IMR-90 (cell line): ENCODE measurements around the gene TMEM131. TPM values are rescaled to one million over a fixed set of nuclear protein-coding genes. Genes with fewer than 3 reads are reported as not detected.
A peak's percentile ranks its signal among the peaks of the same experiment; 100 is the strongest.

Experiments
- ATAC-seq: fragments of 200-7000 bp; cut with Tn5 transposase; 2 replicates; pipeline ENCODE4 v1.9.1; 2020; ENCODE audit warnings: low read depth, mild to moderate bottlenecking, moderate library complexity
- BruUV-seq: library from RNA; stranded (reverse); fragments of 400-500 nt; replicated peaks from 2 replicates; lab custom pipeline; 2021; lab: Mats Ljungman, UMichigan
- CTCF ChIA-PET: fragments of 300-600 bp; formaldehyde crosslinking; extraction: SDS; loops from one replicate; lab custom pipeline; 2021; ENCODE audit warnings: antibody characterized with exemption; lab: Yijun Ruan, JAX
- POLR2A ChIA-PET: fragments of 300-600 bp; sonication (Branson Sonifier 250); formaldehyde crosslinking; loops from one replicate; lab custom pipeline; 2022; ENCODE audit warnings: antibody characterized with exemption; ENCODE audit not compliant: unreplicated experiment; lab: Charles Lee
- DNase-seq: peaks from one replicate; pipeline ENCODE4 v3.0.0; 2013
- H2AFZ ChIP-seq: replicated peaks from 2 replicates; pipeline ENCODE3; 2013; ENCODE audit warnings: low read length, mild to moderate bottlenecking; ENCODE audit not compliant: poor library complexity
- H2AK5ac ChIP-seq: 2 replicates; pipeline ENCODE4 v1.6.1; 2013; ENCODE audit warnings: low read depth, low read length, inconsistent platforms
- H2AK9ac ChIP-seq: replicated peaks from 2 replicates; pipeline ENCODE3; 2013; ENCODE audit warnings: mild to moderate bottlenecking, low read depth, low read length, moderate library complexity; ENCODE audit not compliant: poor library complexity
- H2BK120ac ChIP-seq: 2 replicates; pipeline ENCODE4 v1.6.1; 2013; ENCODE audit warnings: low read depth, low read length, inconsistent platforms
- H2BK15ac ChIP-seq: 3 replicates; pipeline ENCODE4 v1.6.1; 2013; ENCODE audit warnings: low read depth, low read length, inconsistent platforms
- H2BK20ac ChIP-seq: 2 replicates; pipeline ENCODE4 v1.6.1; 2013; ENCODE audit warnings: low read depth, mild to moderate bottlenecking, inconsistent platforms, low read length, moderate library complexity
- H2BK5ac ChIP-seq: 2 replicates; pipeline ENCODE4 v1.6.1; 2013; ENCODE audit warnings: mild to moderate bottlenecking, low read depth, low read length, inconsistent platforms; ENCODE audit not compliant: poor library complexity, severe bottlenecking
- H3K14ac ChIP-seq: replicated peaks from 2 replicates; pipeline ENCODE4 v1.6.1; 2013; ENCODE audit warnings: low read depth, low read length, inconsistent platforms
- H3K18ac ChIP-seq: 2 replicates; pipeline ENCODE4 v1.6.1; 2013; ENCODE audit warnings: low read depth, low read length, control low read depth
- H3K23ac ChIP-seq: 2 replicates; pipeline ENCODE4 v1.6.1; 2013; ENCODE audit warnings: low read depth, low read length, inconsistent platforms
- H3K27ac ChIP-seq: 2 replicates; pipeline ENCODE4 v1.5.1; 2013; ENCODE audit warnings: mild to moderate bottlenecking, control low read depth, low read length; ENCODE audit not compliant: insufficient read depth
- H3K27me3 ChIP-seq: 2 replicates; pipeline ENCODE4 v1.6.1; 2013; ENCODE audit warnings: low read length; ENCODE audit not compliant: control insufficient read depth, insufficient read depth
- H3K36me3 ChIP-seq: 2 replicates; pipeline ENCODE4 v1.6.1; 2013; ENCODE audit warnings: low read length, mixed read lengths; ENCODE audit not compliant: control insufficient read depth, insufficient read depth
- H3K4ac ChIP-seq: 2 replicates; pipeline ENCODE4 v1.6.1; 2013; ENCODE audit warnings: low read depth, low read length, inconsistent platforms
- H3K4me1 ChIP-seq: 2 replicates; pipeline ENCODE4 v1.6.1; 2013; ENCODE audit warnings: low read length, mixed read lengths; ENCODE audit not compliant: control insufficient read depth, insufficient read depth
- H3K4me2 ChIP-seq: 2 replicates; pipeline ENCODE4 v1.6.1; 2013; ENCODE audit warnings: low read depth, mild to moderate bottlenecking, control low read depth, low read length, moderate library complexity
- H3K4me3 ChIP-seq: 2 replicates; pipeline ENCODE4 v1.5.1; 2013; ENCODE audit warnings: low read depth, mild to moderate bottlenecking, control low read depth, low read length, moderate library complexity; ENCODE audit not compliant: insufficient read depth
- H3K56ac ChIP-seq: 2 replicates; pipeline ENCODE4 v1.6.1; 2013; ENCODE audit warnings: low read length, inconsistent platforms; ENCODE audit not compliant: insufficient read depth; ENCODE audit errors: extremely low read depth
- H3K79me1 ChIP-seq, 2 experiments: 2 replicates each; pipeline ENCODE4 v1.6.1; 2013; ENCODE audit warnings: low read length in 2 of 2, inconsistent platforms in 1 of 2, low read depth in 1 of 2
- H3K9ac ChIP-seq: 2 replicates; pipeline ENCODE4 v1.6.1; 2013; ENCODE audit warnings: low read depth, low read length, control low read depth
- H3K9me1 ChIP-seq: 2 replicates; pipeline ENCODE4 v1.6.1; 2013; ENCODE audit warnings: low read length, inconsistent platforms; ENCODE audit not compliant: insufficient read depth
- H3K9me3 ChIP-seq: 2 replicates; pipeline ENCODE4 v1.6.1; 2013; ENCODE audit warnings: low read length; ENCODE audit not compliant: control insufficient read depth, insufficient read depth
- H4K20me1 ChIP-seq: 2 replicates; pipeline ENCODE4 v1.6.1; 2013; ENCODE audit warnings: low read length, inconsistent platforms; ENCODE audit not compliant: insufficient read depth
- H4K5ac ChIP-seq: 2 replicates; pipeline ENCODE4 v1.6.1; 2013; ENCODE audit warnings: mild to moderate bottlenecking, low read depth, low read length, control low read depth
- H4K8ac ChIP-seq, 2 experiments: 2 replicates each; pipeline ENCODE4 v1.6.1; 2013; ENCODE audit warnings: low read depth in 2 of 2, low read length in 2 of 2, control low read depth in 1 of 2, inconsistent platforms in 1 of 2
- H4K91ac ChIP-seq: 2 replicates; pipeline ENCODE4 v1.6.1; 2013; ENCODE audit warnings: low read depth, low read length, inconsistent platforms; ENCODE audit not compliant: insufficient read depth
- BHLHE40 ChIP-seq: fragments of 150-350 bp; IDR thresholded peaks from 2 replicates; pipeline ENCODE4 v1.6.1; 2016; ENCODE audit warnings: mild to moderate bottlenecking, low read depth, low read length
- CEBPB ChIP-seq: IDR thresholded peaks from 2 replicates; pipeline ENCODE4 v1.6.1; 2012; ENCODE audit warnings: low read depth, low read length, improper control_type of control experiment
- FOS ChIP-seq: fragments of 150-350 bp; IDR thresholded peaks from 2 replicates; pipeline ENCODE4 v1.6.1; 2016; ENCODE audit warnings: low read depth, low read length
- MAZ ChIP-seq: IDR thresholded peaks from 2 replicates; pipeline ENCODE4 v1.6.1; 2012; ENCODE audit warnings: low read depth, mild to moderate bottlenecking, low read length, improper control_type of control experiment, moderate library complexity, borderline replicate concordance
- WGBS, 2 experiments: methylation state at CpG; one replicate each; pipeline versions ENCODE4 v1.1.5 to v1.1.7; 2013; ENCODE audit warnings: missing lambda C conversion rate in 2 of 2; ENCODE audit not compliant: insufficient read length in 1 of 2; ENCODE audit errors: extremely low coverage in 2 of 2; 5-methylcytosine and 5-hydroxymethylcytosine counted together
- dilution Hi-C: fragments of 300-500 bp; cut with HindIII; formaldehyde crosslinking; loops from one replicate; pipeline ENCODE4 v1.14.3; 2018; ENCODE audit warnings: low sequenced_read_pairs; ENCODE audit not compliant: unreplicated experiment
- in situ Hi-C: fragments of 300-500 bp; cut with MboI; formaldehyde crosslinking; loops from 3 replicates; pipeline ENCODE4 v1.14.3; 2019; ENCODE audit warnings: low sequenced_read_pairs, inconsistent platforms, mixed read lengths
- intact Hi-C: fragments of 100-400 bp; cut with micrococcal nuclease; formaldehyde crosslinking; loops from 2 replicates; pipeline ENCODE4 v1.10.0; 2022
- polyA plus RNA-seq, 3 experiments: library from polyadenylated mRNA; depleted of rRNA; stranded (reverse); fragments of >200 nt; gene quantifications; 2 replicates each; pipeline ENCODE4 v1.2.3, GENCODE V29; 2012; ENCODE audit warnings: low replicate concordance in 1 of 3
- total RNA-seq: library from RNA; depleted of rRNA; stranded (reverse); fragments of >200 nt; gene quantifications from 2 replicates; pipeline ENCODE4 v1.2.3, GENCODE V29; 2012
- TF ChIP-seq, protein P1 (sequence below): fragments of 150-350 bp; IDR thresholded peaks from 2 replicates; pipeline ENCODE4 v1.6.1; 2017; ENCODE audit warnings: mild to moderate bottlenecking, antibody characterized with exemption, low read length, low read depth
- TF ChIP-seq, protein P2 (sequence below): conservative IDR thresholded peaks from 2 replicates; pipeline ENCODE4 v1.5.1; 2012; ENCODE audit warnings: mild to moderate bottlenecking, low read depth, low read length, improper control_type of control experiment

The TMEM131 gene
- total and polyA plus RNA-seq, 2 of the 4 experiments (the other 2 are of a cell fraction): 13.3 to 14.0 TPM

DNA sequence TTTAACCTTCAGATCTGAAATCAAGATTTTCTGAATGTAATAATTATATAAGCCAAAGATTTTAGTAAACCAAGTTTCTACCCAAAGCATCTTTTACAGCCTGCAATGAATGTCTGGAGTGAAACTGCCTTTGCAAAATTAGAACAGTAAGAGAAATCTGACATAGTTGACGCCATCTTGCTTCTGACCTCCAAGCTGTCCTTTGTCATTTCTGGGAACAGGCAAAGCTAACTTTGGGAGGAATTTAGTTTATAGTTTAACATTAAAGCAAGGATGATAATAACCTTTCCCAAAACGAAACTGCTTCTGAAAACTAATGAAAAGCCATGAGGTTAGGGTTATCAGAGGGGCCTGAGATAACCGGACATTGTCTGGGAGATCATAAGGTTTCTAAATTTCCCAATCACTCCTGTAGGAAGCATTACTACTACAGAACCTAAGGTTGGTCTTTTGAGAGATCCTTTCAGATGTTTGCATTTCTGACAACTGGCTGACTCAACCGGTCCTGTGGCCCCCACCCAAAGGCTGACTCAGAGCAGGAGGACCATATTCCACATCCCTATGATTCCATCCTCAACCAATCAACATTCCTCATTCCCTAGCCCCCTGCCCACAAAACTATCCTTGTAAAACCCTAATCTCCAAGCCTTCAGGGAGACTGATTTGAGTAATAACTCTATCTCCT lies 124.5 kb downstream of the TMEM131 start:
- Histone ChIP-seq H3K4me2 (peak overlapping the region; percentile 21; the same call in 1 of the 2 replicates), H3K79me1 (peaks cover 9 to 26% of the 10 kb centered on the region in 2 experiments), H3K27ac (peak overlapping the region; percentile 7; the same call in 1 of the 2 replicates), H3K9me1 (peaks cover 4% of the 10 kb centered on the region; the same call in 1 of the 2 replicates), H3K9me3 (no peaks in the 10 kb centered on the region), H2AFZ (peak overlapping the region; percentile 46), H4K91ac (peak overlapping the region; percentile 58; the same call in 1 of the 2 replicates), H3K23ac (peak overlapping the region; percentile 57; the same call in 1 of the 2 replicates), H4K20me1 (peaks cover 6% of the 10 kb centered on the region; the same call in 1 of the 2 replicates), H3K36me3 (no peaks in the 10 kb centered on the region), H4K8ac (peak overlapping the region in 1 of 2 experiments; percentile 66; a peak in 2 of 4 replicates), H3K18ac (peak overlapping the region; percentile 80; the same call in 1 of the 2 replicates), H2BK120ac (peak overlapping the region; percentile 76), H3K27me3 (no peaks in the 10 kb centered on the region), H2BK5ac (peak overlapping the region; percentile 84), H3K4me1 (peaks cover 5% of the 10 kb centered on the region), H3K4ac (peak overlapping the region; percentile 80; the same call in 1 of the 2 replicates), H3K4me3 (no peak overlapping the region), H3K14ac (peak overlapping the region; percentile 58), H4K5ac (peak overlapping the region; percentile 13; the same call in 1 of the 2 replicates), H2AK9ac (no peak overlapping the region), H2BK15ac (peak overlapping the region; percentile 64; the same call in 1 of the 3 replicates), H2AK5ac (peak overlapping the region; percentile 74; the same call in 1 of the 2 replicates), H3K9ac (no peak overlapping the region), H3K56ac (no peak overlapping the region), H2BK20ac (peak overlapping the region; percentile 58; the same call in 1 of the 2 replicates)
- peak; percentile 79 for DNase-seq
- POLR2A ChIA-PET: no interaction called here
- TF ChIP-seq BHLHE40: no peak
- TF ChIP-seq, protein P1, sequence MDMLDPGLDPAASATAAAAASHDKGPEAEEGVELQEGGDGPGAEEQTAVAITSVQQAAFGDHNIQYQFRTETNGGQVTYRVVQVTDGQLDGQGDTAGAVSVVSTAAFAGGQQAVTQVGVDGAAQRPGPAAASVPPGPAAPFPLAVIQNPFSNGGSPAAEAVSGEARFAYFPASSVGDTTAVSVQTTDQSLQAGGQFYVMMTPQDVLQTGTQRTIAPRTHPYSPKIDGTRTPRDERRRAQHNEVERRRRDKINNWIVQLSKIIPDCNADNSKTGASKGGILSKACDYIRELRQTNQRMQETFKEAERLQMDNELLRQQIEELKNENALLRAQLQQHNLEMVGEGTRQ: no peak
- TF ChIP-seq, protein P2, sequence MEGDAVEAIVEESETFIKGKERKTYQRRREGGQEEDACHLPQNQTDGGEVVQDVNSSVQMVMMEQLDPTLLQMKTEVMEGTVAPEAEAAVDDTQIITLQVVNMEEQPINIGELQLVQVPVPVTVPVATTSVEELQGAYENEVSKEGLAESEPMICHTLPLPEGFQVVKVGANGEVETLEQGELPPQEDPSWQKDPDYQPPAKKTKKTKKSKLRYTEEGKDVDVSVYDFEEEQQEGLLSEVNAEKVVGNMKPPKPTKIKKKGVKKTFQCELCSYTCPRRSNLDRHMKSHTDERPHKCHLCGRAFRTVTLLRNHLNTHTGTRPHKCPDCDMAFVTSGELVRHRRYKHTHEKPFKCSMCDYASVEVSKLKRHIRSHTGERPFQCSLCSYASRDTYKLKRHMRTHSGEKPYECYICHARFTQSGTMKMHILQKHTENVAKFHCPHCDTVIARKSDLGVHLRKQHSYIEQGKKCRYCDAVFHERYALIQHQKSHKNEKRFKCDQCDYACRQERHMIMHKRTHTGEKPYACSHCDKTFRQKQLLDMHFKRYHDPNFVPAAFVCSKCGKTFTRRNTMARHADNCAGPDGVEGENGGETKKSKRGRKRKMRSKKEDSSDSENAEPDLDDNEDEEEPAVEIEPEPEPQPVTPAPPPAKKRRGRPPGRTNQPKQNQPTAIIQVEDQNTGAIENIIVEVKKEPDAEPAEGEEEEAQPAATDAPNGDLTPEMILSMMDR: no peak
- TF ChIP-seq MAZ: peak; percentile 71; the same call in 1 of the 2 replicates
- peak; percentile 63; the same call in 1 of the 2 replicates for TF ChIP-seq FOS
- TF ChIP-seq CEBPB: peak; percentile 63; the same call in 1 of the 2 replicates
- intact Hi-C loops: loop anchor here (5.0 kb wide), 2 partner anchors 66 to 81 kb away; no protein-coding TSS in a partner anchor
- in situ Hi-C loops: no loop called here
- dilution Hi-C loops: no loop called here
- WGBS, 2 experiments: 0% methylated on average over 1 of the region's 4 CpGs; no CpG with 5 or more reads in 1 of the 2 experiments
- CTCF ChIA-PET: interaction anchor here (1.0 kb wide), 1 partner anchor 30 kb away, joined by 3 read pairs; no protein-coding TSS in a partner anchor
- ATAC-seq: peak; percentile 12
- BruUV-seq: no TSS peak
